Activated CD8-positive, alpha-beta memory T cell treated with anti-CD3 and anti-CD28 coated beads, Interleukin-2, amount 50 U/mL, for 4 hours (primary cell): ENCODE results near the gene PAPSS1.
"Not testable (repeated sequence)": the region's sequence is repeated elsewhere in the genome, so short reads cannot be mapped to it uniquely, and the experiment has no call there.

ENCODE experiments used
- DNase-seq: peaks from one replicate; pipeline ENCODE4 v3.0.0-alpha.2; 2020

Gene PAPSS1

GRCh38 chr4:107683873-107684272 is 36.2 kb downstream of the PAPSS1 start:
- DNase-seq, result no peak

- no peak for DNase-seq
Observed at GRCh38 chr4:107682306-107682705, 37.7 kb downstream of the PAPSS1 start.

GRCh38 chr4:107669068-107669467 is 51.0 kb downstream of the PAPSS1 start:
- DNase-seq, result no peak

GRCh38 chr4:107666134-107666533 is 53.9 kb downstream of the PAPSS1 start:
- no peak for DNase-seq

- DNase-seq, result no peak
Observed at GRCh38 chr4:107665001-107665400, 55.0 kb downstream of the PAPSS1 start.

GRCh38 chr4:107658400-107659336 is 61.4 kb downstream of the PAPSS1 start:
- DNase-seq, result no peak

GRCh38 chr4:107655289-107655688 is 64.7 kb downstream of the PAPSS1 start:
- DNase-seq, result no peak

GRCh38 chr4:107654694-107655093 is 65.3 kb downstream of the PAPSS1 start:
- DNase-seq, result no peak

GRCh38 chr4:107651408-107651807 is 68.6 kb downstream of the PAPSS1 start:
- DNase-seq, result not testable (repeated sequence)

GRCh38 chr4:107650251-107650650 is 69.8 kb downstream of the PAPSS1 start:
- no peak for DNase-seq

GRCh38 chr4:107648178-107648991 is 71.6 kb downstream of the PAPSS1 start:
- no peak for DNase-seq

GRCh38 chr4:107647591-107647990 is 72.4 kb downstream of the PAPSS1 start:
- DNase-seq, result no peak

- no peak for DNase-seq
Observed at GRCh38 chr4:107645604-107646003, 74.4 kb downstream of the PAPSS1 start.

- DNase-seq, result no peak
Observed at GRCh38 chr4:107643021-107643420, 77.0 kb downstream of the PAPSS1 start.

- DNase-seq, result no peak
Observed at GRCh38 chr4:107640878-107641277, 79.2 kb downstream of the PAPSS1 start.

- no peak for DNase-seq
Observed at GRCh38 chr4:107640197-107640596, 79.8 kb downstream of the PAPSS1 start.

GRCh38 chr4:107635735-107636134 is 84.3 kb downstream of the PAPSS1 start:
- DNase-seq, result no peak

GRCh38 chr4:107631560-107631959 is 88.5 kb downstream of the PAPSS1 start:
- DNase-seq, result no peak

GRCh38 chr4:107630185-107630705 is 89.8 kb downstream of the PAPSS1 start:
- DNase-seq, result no peak

GRCh38 chr4:107629318-107629717 is 90.7 kb downstream of the PAPSS1 start:
- no peak for DNase-seq

- DNase-seq, result no peak
Observed at GRCh38 chr4:107625391-107625902, 94.6 kb downstream of the PAPSS1 start.

- DNase-seq, result no peak
Observed at GRCh38 chr4:107624024-107624423, 96.0 kb downstream of the PAPSS1 start.

GRCh38 chr4:107622006-107622405 is 98.0 kb downstream of the PAPSS1 start:
- DNase-seq, result no peak
